ENCODE data around the gene APBA2. TPM values are rescaled to one million over a fixed set of nuclear protein-coding genes. Genes with fewer than 3 reads are reported as not detected.

APBA2 gene
- total RNA-seq, 1 experiment from 2014 or later: not detected

GRCh38 chr15:28993051-28993719 is 107.4 kb downstream of the APBA2 start:
- Histone ChIP-seq H3K4me1 (no peaks in the 10 kb centered on the region), H3K4me3 (ENCODE audit: low read depth, low read length) (no peak overlapping the region), H3K27me3 (replicated peaks; ENCODE audit: control insufficient read depth, insufficient read depth, low read length) (no peaks in the 10 kb centered on the region; the same call in 1 of the 2 replicates), H3K36me3 (ENCODE audit: control insufficient read depth, insufficient read depth, low read length) (no peaks in the 10 kb centered on the region), H3K9me3 (no peaks in the 10 kb centered on the region)
- Mint-ChIP-seq H3K9me3 (ENCODE audit: unreplicated experiment) (no peaks in the 10 kb centered on the region), H3K27me3 (ENCODE audit: insufficient read depth, unreplicated experiment) (peaks cover 15% of the 10 kb centered on the region), H3K27ac (ENCODE audit: unreplicated experiment) (no peak overlapping the region), H3K4me3 (ENCODE audit: unreplicated experiment) (no peak overlapping the region), H3K36me3 (ENCODE audit: insufficient read depth, unreplicated experiment) (no peaks in the 10 kb centered on the region), H3K4me1 (ENCODE audit: low read depth, unreplicated experiment) (no peaks in the 10 kb centered on the region)
- BruUV-seq (replicated peaks): no TSS peak
- ChIA-PET POLR2A (no interaction called here), CTCF (no interaction called here)
- TF ChIP-seq CTCF (IDR thresholded peaks at IDR 0.05; ENCODE audit: insufficient read depth in 1 of 2, low read depth in 1 of 2, low read length in 1 of 2, severe bottlenecking in 1 of 2, unreplicated experiment in 1 of 2): no peak
- intact Hi-C loops (cut with micrococcal nuclease; ENCODE audit: unreplicated experiment): no loop called here
- no peak for DNase-seq

- no peaks in the 10 kb centered on the region for H3K4me1 ChIP-seq
- no TSS peak for BruUV-seq (replicated peaks)
- H3K36me3 Mint-ChIP-seq (ENCODE audit: insufficient read depth, unreplicated experiment): no peaks in the 10 kb centered on the region
- H3K9me3 Mint-ChIP-seq (ENCODE audit: unreplicated experiment): no peaks in the 10 kb centered on the region
- no peak overlapping the region for H3K4me3 Mint-ChIP-seq (ENCODE audit: unreplicated experiment)
- peaks cover 20% of the 10 kb centered on the region for H3K27me3 Mint-ChIP-seq (ENCODE audit: insufficient read depth, unreplicated experiment)
- no peak overlapping the region for H3K4me3 ChIP-seq (ENCODE audit: low read depth, low read length)
- H3K9me3 ChIP-seq: no peaks in the 10 kb centered on the region
- no peak for TF ChIP-seq CTCF (IDR thresholded peaks at IDR 0.05; ENCODE audit: insufficient read depth in 1 of 2, low read depth in 1 of 2, low read length in 1 of 2, severe bottlenecking in 1 of 2, unreplicated experiment in 1 of 2)
- no peak overlapping the region for H3K27ac Mint-ChIP-seq (ENCODE audit: unreplicated experiment)
- no peaks in the 10 kb centered on the region; the same call in 1 of the 2 replicates for H3K27me3 ChIP-seq (replicated peaks; ENCODE audit: control insufficient read depth, insufficient read depth, low read length)
- ChIA-PET CTCF (no interaction called here), POLR2A (no interaction called here)
- no peaks in the 10 kb centered on the region for H3K36me3 ChIP-seq (ENCODE audit: control insufficient read depth, insufficient read depth, low read length)
- no peaks in the 10 kb centered on the region for H3K4me1 Mint-ChIP-seq (ENCODE audit: low read depth, unreplicated experiment)
- intact Hi-C loops (cut with micrococcal nuclease; ENCODE audit: unreplicated experiment): no loop called here
- no peak for DNase-seq
Observed at GRCh38 chr15:28993720-28994053, 107.9 kb downstream of the APBA2 start.

- Mint-ChIP-seq H3K4me3 (ENCODE audit: unreplicated experiment) (no peak overlapping the region), H3K9me3 (ENCODE audit: unreplicated experiment) (no peaks in the 10 kb centered on the region), H3K36me3 (ENCODE audit: insufficient read depth, unreplicated experiment) (no peaks in the 10 kb centered on the region), H3K27ac (ENCODE audit: unreplicated experiment) (no peak overlapping the region), H3K27me3 (ENCODE audit: insufficient read depth, unreplicated experiment) (peaks cover 21% of the 10 kb centered on the region), H3K4me1 (ENCODE audit: low read depth, unreplicated experiment) (no peaks in the 10 kb centered on the region)
- no peaks in the 10 kb centered on the region; the same call in 1 of the 2 replicates for H3K27me3 ChIP-seq (replicated peaks; ENCODE audit: control insufficient read depth, insufficient read depth, low read length)
- BruUV-seq (replicated peaks): no TSS peak
- no peak for TF ChIP-seq CTCF (IDR thresholded peaks at IDR 0.05; ENCODE audit: insufficient read depth in 1 of 2, low read depth in 1 of 2, low read length in 1 of 2, severe bottlenecking in 1 of 2, unreplicated experiment in 1 of 2)
- no peaks in the 10 kb centered on the region for H3K9me3 ChIP-seq
- ChIA-PET POLR2A (no interaction called here), CTCF (no interaction called here)
- intact Hi-C loops (cut with micrococcal nuclease; ENCODE audit: unreplicated experiment): no loop called here
- H3K4me1 ChIP-seq: no peaks in the 10 kb centered on the region
- no peak overlapping the region for H3K4me3 ChIP-seq (ENCODE audit: low read depth, low read length)
- no peak for DNase-seq
- H3K36me3 ChIP-seq (ENCODE audit: control insufficient read depth, insufficient read depth, low read length): no peaks in the 10 kb centered on the region
Observed at GRCh38 chr15:28994142-28994830, 108.5 kb downstream of the APBA2 start.
